H1 (cell line): ENCODE measurements around the gene DOCK10. TPM values are rescaled to one million over a fixed set of nuclear protein-coding genes. Genes with fewer than 3 reads are reported as not detected.
"Not testable (repeated sequence)": the region's sequence is repeated elsewhere in the genome, so short reads cannot be mapped to it uniquely, and the experiment has no call there.

ENCODE experiments used
- CTCF ChIA-PET: fragments of 300-600 bp; sonication (Branson Sonifier 250); formaldehyde crosslinking; loops from one replicate; lab custom pipeline; 2021; ENCODE audit not compliant: partially characterized antibody; lab: Charles Lee
- POLR2A ChIA-PET: fragments of 300-600 bp; sonication (Branson Sonifier 250); formaldehyde crosslinking; loops from one replicate; lab custom pipeline; 2021; ENCODE audit warnings: inconsistent platforms; ENCODE audit not compliant: partially characterized antibody; lab: Charles Lee
- DNase-seq, 2 experiments: peaks; one replicate each; pipeline versions ENCODE4 v3.0.0 to v3.0.0-alpha.2; 2010 to 2022; ENCODE audit warnings: low spot score in 2 of 2, low read depth in 1 of 2, mixed read lengths in 1 of 2
- FAIRE-seq: peaks from 2 replicates; lab custom pipeline; 2011; peaks lifted over from hg19 to GRCh38; lab: Jason Lieb, UNC
- H2AFZ ChIP-seq: 2 replicates; pipeline ENCODE4 v1.8.1; 2012; ENCODE audit warnings: low read length, inconsistent platforms
- H2AK5ac ChIP-seq: 2 replicates; pipeline ENCODE4 v1.6.1; 2013; ENCODE audit warnings: low read depth, low read length
- H2BK120ac ChIP-seq: replicated peaks from 2 replicates; pipeline ENCODE3; 2013; ENCODE audit warnings: low read depth, low read length, inconsistent platforms
- H2BK12ac ChIP-seq: 2 replicates; pipeline ENCODE4 v1.6.1; 2013; ENCODE audit warnings: low read depth, low read length
- H2BK15ac ChIP-seq: 2 replicates; pipeline ENCODE4 v1.6.1; 2013; ENCODE audit warnings: low read length
- H2BK20ac ChIP-seq: 2 replicates; pipeline ENCODE4 v1.6.1; 2013; ENCODE audit warnings: low read length
- H2BK5ac ChIP-seq: 2 replicates; pipeline ENCODE4 v1.6.1; 2013; ENCODE audit warnings: low read depth, low read length
- H3K14ac ChIP-seq: 2 replicates; pipeline ENCODE4 v1.6.1; 2013; ENCODE audit warnings: inconsistent platforms; ENCODE audit not compliant: insufficient read length
- H3K18ac ChIP-seq: 2 replicates; pipeline ENCODE4 v1.6.1; 2013; ENCODE audit warnings: low read length; ENCODE audit errors: extremely low read depth
- H3K23ac ChIP-seq: 2 replicates; pipeline ENCODE4 v1.6.1; 2013; ENCODE audit warnings: inconsistent platforms; ENCODE audit not compliant: insufficient read length
- H3K23me2 ChIP-seq: 2 replicates; pipeline ENCODE4 v1.6.1; 2013; ENCODE audit warnings: low read depth, low read length
- H3K27ac ChIP-seq: 2 replicates; pipeline ENCODE4 v1.6.1; 2011; ENCODE audit warnings: low read depth, low read length, inconsistent platforms
- H3K27me3 ChIP-seq, 4 experiments: replicated peaks in 1 of 4; 1 replicate in 1 of 4; 2 replicates in 3 of 4; pipeline versions ENCODE4 v1.6.1 to v1.8.1; 2011 to 2013; ENCODE audit warnings: low read length in 3 of 4, mild to moderate bottlenecking in 3 of 4, inconsistent platforms in 2 of 4, mixed read lengths in 2 of 4, moderate library complexity in 1 of 4; ENCODE audit not compliant: control insufficient read depth in 3 of 4, insufficient read depth in 3 of 4; ENCODE audit errors: extremely low read depth in 1 of 4
- H3K36me3 ChIP-seq, 4 experiments: 2 replicates each; pipeline versions ENCODE4 v1.6.1 to v1.8.1; 2011 to 2013; ENCODE audit warnings: mild to moderate bottlenecking in 4 of 4, low read length in 3 of 4, moderate library complexity in 2 of 4, control low read depth in 1 of 4, inconsistent platforms in 1 of 4; ENCODE audit not compliant: insufficient read depth in 4 of 4, control insufficient read depth in 2 of 4
- H3K4ac ChIP-seq: replicated peaks from 2 replicates; pipeline ENCODE3; 2013; ENCODE audit warnings: low read length, low read depth, mixed read lengths, inconsistent platforms; ENCODE audit not compliant: insufficient read length
- H3K4me1 ChIP-seq, 4 experiments: replicated peaks in 1 of 4; 1 replicate in 1 of 4; 2 replicates in 3 of 4; pipeline versions ENCODE4 v1.6.1 to v1.8.1; 2011 to 2013; ENCODE audit warnings: low read length in 3 of 4, inconsistent platforms in 2 of 4, mixed read lengths in 1 of 4; ENCODE audit not compliant: insufficient read depth in 4 of 4, control insufficient read depth in 3 of 4
- H3K4me2 ChIP-seq, 2 experiments: 2 replicates each; pipeline versions ENCODE4 v1.6.1 to v1.8.1; 2011 to 2013; ENCODE audit warnings: low read depth in 2 of 2, low read length in 2 of 2, control low read depth in 1 of 2, inconsistent platforms in 1 of 2, mild to moderate bottlenecking in 1 of 2; ENCODE audit not compliant: insufficient read depth in 1 of 2
- H3K4me3 ChIP-seq, 4 experiments: fragments of 200-600, 300-600 bp in 1 of 4; sonication (generic), shearing (Covaris generic), sonication (Bioruptor Twin) in 1 of 4; 2 replicates each; pipeline versions ENCODE4 v1.5.1 to v1.8.1; 2011 to 2016; ENCODE audit warnings: low read length in 4 of 4, low read depth in 3 of 4, control low read depth in 2 of 4, inconsistent platforms in 2 of 4, mild to moderate bottlenecking in 2 of 4, mixed read lengths in 1 of 4, moderate library complexity in 1 of 4; ENCODE audit not compliant: insufficient read depth in 2 of 4; ENCODE audit errors: extremely low read depth in 1 of 4
- H3K56ac ChIP-seq: replicated peaks from 2 replicates; pipeline ENCODE3; 2013; ENCODE audit warnings: low read depth, mild to moderate bottlenecking, mixed read lengths, low read length, inconsistent platforms; ENCODE audit not compliant: insufficient read length
- H3K79me1 ChIP-seq: 2 replicates; pipeline ENCODE4 v1.6.1; 2013; ENCODE audit warnings: low read depth, low read length, control low read depth
- H3K79me2 ChIP-seq, 2 experiments: 2 replicates each; pipeline versions ENCODE4 v1.6.1 to v1.8.1; 2012 to 2013; ENCODE audit warnings: low read length in 2 of 2, mild to moderate bottlenecking in 2 of 2, inconsistent platforms in 1 of 2; ENCODE audit not compliant: insufficient read depth in 2 of 2, control insufficient read depth in 1 of 2
- H3K9ac ChIP-seq, 4 experiments: replicated peaks in 1 of 4; 1 replicate in 1 of 4; 2 replicates in 3 of 4; pipeline versions ENCODE4 v1.6.1 to v1.8.1; 2011 to 2013; ENCODE audit warnings: low read depth in 3 of 4, low read length in 3 of 4, control low read depth in 2 of 4, mild to moderate bottlenecking in 2 of 4, moderate library complexity in 2 of 4, inconsistent platforms in 1 of 4; ENCODE audit errors: extremely low read depth in 1 of 4
- H3K9me3 ChIP-seq, 2 experiments: 2 replicates each; pipeline versions ENCODE4 v1.6.1 to v1.8.1; 2012 to 2013; ENCODE audit warnings: mild to moderate bottlenecking in 2 of 2, moderate library complexity in 2 of 2, control low read depth in 1 of 2, inconsistent platforms in 1 of 2, low read depth in 1 of 2, low read length in 1 of 2, mixed read lengths in 1 of 2; ENCODE audit not compliant: insufficient read depth in 2 of 2
- H4K20me1 ChIP-seq, 2 experiments: replicated peaks in 1 of 2; 2 replicates each; pipeline versions ENCODE3 to v1.8.1; 2011 to 2013; ENCODE audit warnings: inconsistent platforms in 2 of 2, low read length in 2 of 2, mild to moderate bottlenecking in 1 of 2; ENCODE audit not compliant: insufficient read depth in 2 of 2, control insufficient read depth in 1 of 2
- H4K5ac ChIP-seq: 2 replicates; pipeline ENCODE4 v1.6.1; 2013; ENCODE audit warnings: low read length, low read depth, mixed read lengths, inconsistent platforms; ENCODE audit not compliant: insufficient read length
- H4K8ac ChIP-seq: 2 replicates; pipeline ENCODE4 v1.8.0; 2013; ENCODE audit warnings: mild to moderate bottlenecking, moderate library complexity, low read length, inconsistent platforms; ENCODE audit not compliant: insufficient read depth; ENCODE audit errors: extremely low read depth
- H4K91ac ChIP-seq: replicated peaks from 2 replicates; pipeline ENCODE3; 2013; ENCODE audit warnings: low read length, mixed read lengths, inconsistent platforms; ENCODE audit not compliant: insufficient read length
- WGBS, 2 experiments: shearing (Covaris generic) in 1 of 2; methylation state at CpG; one replicate each; pipeline versions ENCODE4 v1.1.6 to v1.1.7; 2013 to 2015; ENCODE audit warnings: low lambda C conversion rate in 2 of 2, mixed read lengths in 2 of 2, inconsistent platforms in 1 of 2, low coverage in 1 of 2, missing lambda C conversion rate in 1 of 2; ENCODE audit not compliant: insufficient replicate concordance in 2 of 2, insufficient coverage in 1 of 2, insufficient read length in 1 of 2; ENCODE audit errors: extremely low coverage in 1 of 2, missing lambda C conversion rate in 1 of 2; 5-methylcytosine and 5-hydroxymethylcytosine counted together
- polyA plus RNA-seq, 7 experiments: library from polyadenylated mRNA; depleted of rRNA in 3 of 7; stranded (reverse) in 5 of 7; unstranded in 2 of 7; fragments of >200 nt in 5 of 7; fragments of 200-250 nt in 2 of 7; gene quantifications; 1 replicate in 5 of 7; 2 replicates in 1 of 7; 4 replicates in 1 of 7; pipeline versions ENCODE4 v1.2.1 to v1.2.3, GENCODE V29; 2011 to 2013; ENCODE audit warnings: missing spikeins in 2 of 7, mixed read lengths in 2 of 7
- total RNA-seq: library from RNA; stranded (reverse); fragmentation: NEBNext Ultra II Directional; extraction: Animal tissue kit (Norgen Biotek cat#: 25700); gene quantifications from 2 replicates; pipeline ENCODE4 v1.2.1, GENCODE V29; 2021

The DOCK10 gene
- total and polyA plus RNA-seq, 2 of the 8 experiments (the other 6 are each of a cell fraction or from before 2014, with no cell fraction given): 0.33 to 1.6 TPM

DNA sequence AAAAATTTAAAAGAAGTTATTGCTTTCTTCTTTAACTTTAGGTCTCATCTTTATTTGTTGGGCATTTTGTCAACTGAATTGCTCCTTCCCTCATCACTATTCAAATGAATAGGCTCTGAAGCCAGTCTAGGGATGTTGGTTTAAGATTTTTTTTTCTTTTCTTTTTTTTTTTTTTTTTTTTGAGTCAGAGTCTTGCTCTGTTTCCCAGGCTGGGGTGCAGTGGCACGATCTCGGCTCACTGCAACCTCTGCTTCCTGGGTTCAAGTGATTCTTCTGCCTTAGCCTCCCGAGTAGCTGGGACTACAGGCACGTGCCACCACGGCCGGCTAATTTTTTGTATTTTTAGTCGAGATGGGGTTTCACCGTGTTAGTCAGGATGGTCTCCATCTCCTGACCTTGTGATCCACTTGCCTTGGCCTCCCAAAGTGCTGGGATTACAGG lies 98.6 kb downstream of the DOCK10 start:
- H3K23ac ChIP-seq, H3K4me1 ChIP-seq, H3K9ac ChIP-seq, H3K56ac ChIP-seq, H4K8ac ChIP-seq, H3K79me1 ChIP-seq, H3K36me3 ChIP-seq, H2AK5ac ChIP-seq, H2BK5ac ChIP-seq, H4K20me1 ChIP-seq, H3K27ac ChIP-seq, H2AFZ ChIP-seq, H3K27me3 ChIP-seq, H2BK15ac ChIP-seq, H3K23me2 ChIP-seq, H3K14ac ChIP-seq, H2BK120ac ChIP-seq, H4K5ac ChIP-seq, H3K4me2 ChIP-seq, DNase-seq, H2BK12ac ChIP-seq, H2BK20ac ChIP-seq, H3K9me3 ChIP-seq, H3K4ac ChIP-seq, H4K91ac ChIP-seq, FAIRE-seq, H3K18ac ChIP-seq, POLR2A ChIA-PET, H3K4me3 ChIP-seq, H3K79me2 ChIP-seq: not testable (repeated sequence)
- 74% methylated on average over 6 of the region's 8 CpGs; no CpG with 5 or more reads in 1 of the 2 experiments for WGBS, 2 experiments
- CTCF ChIA-PET: interaction anchor here (0.6 kb wide), 1 partner anchor 423 kb away, joined by 3 read pairs; no protein-coding TSS in a partner anchor
